ENCODE data around the gene TRHDE. TPM values are rescaled to one million over a fixed set of nuclear protein-coding genes. Genes with fewer than 3 reads are reported as not detected.
"Not testable (repeated sequence)": the region's sequence is repeated elsewhere in the genome, so short reads cannot be mapped to it uniquely, and the experiment has no call there.

Gene TRHDE
- polyA plus RNA-seq, 1 experiment: 17.1 TPM

DNA sequence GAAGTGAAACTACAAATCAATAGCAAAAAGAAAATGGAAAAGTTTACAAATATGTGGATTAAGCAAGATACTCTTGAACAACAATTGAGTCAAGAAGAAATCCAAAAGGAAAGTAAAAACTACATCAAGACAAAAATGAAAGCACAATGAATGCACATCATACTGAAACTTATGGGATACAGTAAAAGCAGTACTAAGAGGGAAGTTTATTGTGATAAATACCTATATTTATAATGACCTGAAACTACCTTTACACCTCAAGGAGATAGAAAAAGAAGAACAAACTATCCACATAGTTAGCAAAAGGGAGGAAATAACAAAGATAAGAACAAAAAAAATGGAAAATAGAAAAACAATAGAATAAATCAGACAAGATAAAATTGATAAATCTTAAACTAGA is 375.0 kb downstream of the TRHDE start:
- Histone ChIP-seq H3K27me3 (ENCODE audit: control insufficient read depth, insufficient read depth, low read length) (no peaks in the 10 kb centered on the region), H3K4me3 (ENCODE audit: low read depth, low read length) (no peak overlapping the region), H3K36me3 (ENCODE audit: control insufficient read depth, insufficient read depth, low read length) (no peaks in the 10 kb centered on the region; the same call in 1 of the 2 replicates)
- DNase-seq (ENCODE audit: low read depth): no peak
- ChIA-PET POLR2A (no interaction called here), CTCF (no interaction called here)
- TF ChIP-seq CTCF (IDR thresholded peaks at IDR 0.05; ENCODE audit: insufficient read depth, low read depth, low read length): no peak

- POLR2A ChIA-PET: no interaction called here
- Histone ChIP-seq H3K36me3 (ENCODE audit: control insufficient read depth, insufficient read depth, low read length) (peaks cover 2% of the 10 kb centered on the region; the same call in 1 of the 2 replicates), H3K27me3 (ENCODE audit: control insufficient read depth, insufficient read depth, low read length) (no peaks in the 10 kb centered on the region), H3K4me3 (ENCODE audit: low read depth, low read length) (no peak overlapping the region)
- no peak for DNase-seq (ENCODE audit: low read depth)
- CTCF ChIA-PET: no interaction called here
- no peak for TF ChIP-seq CTCF (IDR thresholded peaks at IDR 0.05; ENCODE audit: insufficient read depth, low read depth, low read length)
Measured at GRCh38 chr12:72658615-72659014, 386.4 kb downstream of the TRHDE start.

DNA sequence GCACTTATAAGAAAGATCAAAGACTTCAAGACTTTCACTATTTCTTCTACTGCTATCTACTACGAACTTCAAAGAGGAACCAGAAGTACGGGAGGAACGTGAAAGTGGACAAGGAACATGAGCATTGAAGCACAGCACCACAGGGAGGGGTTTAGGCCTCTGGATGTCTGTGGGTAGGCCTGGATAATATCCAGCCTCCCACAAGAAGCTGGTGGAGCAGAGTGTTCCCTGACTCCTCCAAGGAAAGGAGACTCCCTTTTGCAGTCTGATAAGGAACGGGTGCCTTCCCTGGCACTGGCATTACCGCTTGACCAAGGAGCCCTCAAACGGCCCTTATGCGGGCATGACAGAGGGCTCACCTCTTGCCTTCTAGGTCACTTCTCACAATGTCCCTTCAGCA is 388.0 kb downstream of the TRHDE start:
- H3K27me3 ChIP-seq (ENCODE audit: control insufficient read depth, insufficient read depth, low read length); POLR2A ChIA-PET; H3K36me3 ChIP-seq (ENCODE audit: control insufficient read depth, insufficient read depth, low read length); CTCF ChIA-PET; H3K4me3 ChIP-seq (ENCODE audit: low read depth, low read length); DNase-seq (ENCODE audit: low read depth): not testable (repeated sequence)

DNA sequence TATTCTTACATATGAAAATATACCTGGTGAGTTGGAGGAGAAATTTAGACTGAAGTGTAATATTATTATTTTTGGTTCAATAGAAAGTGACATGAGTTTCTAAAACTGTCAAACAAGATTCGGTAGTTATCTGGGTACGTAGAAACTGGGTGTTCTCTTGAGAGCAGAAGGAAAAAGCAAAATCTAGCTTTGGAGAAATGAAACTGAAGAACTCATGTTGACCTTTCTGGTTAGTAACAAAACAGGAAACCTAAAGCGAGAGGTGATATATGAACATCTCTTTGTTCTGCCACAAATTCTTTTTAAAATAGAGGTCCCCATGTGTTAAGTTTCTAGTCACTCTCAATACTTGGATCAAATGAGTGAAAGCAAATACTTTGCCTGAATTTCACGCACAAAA is 401.7 kb downstream of the TRHDE start:
- ChIA-PET CTCF (no interaction called here), POLR2A (no interaction called here)
- DNase-seq (ENCODE audit: low read depth): no peak
- no peak for TF ChIP-seq CTCF (IDR thresholded peaks at IDR 0.05; ENCODE audit: insufficient read depth, low read depth, low read length)
- no peaks in the 10 kb centered on the region for H3K27me3 ChIP-seq (ENCODE audit: control insufficient read depth, insufficient read depth, low read length)
- H3K36me3 ChIP-seq (ENCODE audit: control insufficient read depth, insufficient read depth, low read length): no peaks in the 10 kb centered on the region
- no peak overlapping the region for H3K4me3 ChIP-seq (ENCODE audit: low read depth, low read length)

GRCh38 chr12:72676556-72676955 is 404.4 kb downstream of the TRHDE start:
- Histone ChIP-seq H3K36me3 (ENCODE audit: control insufficient read depth, insufficient read depth, low read length) (no peaks in the 10 kb centered on the region), H3K4me3 (ENCODE audit: low read depth, low read length) (no peak overlapping the region), H3K27me3 (ENCODE audit: control insufficient read depth, insufficient read depth, low read length) (no peaks in the 10 kb centered on the region)
- ChIA-PET POLR2A (no interaction called here), CTCF (no interaction called here)
- no peak for DNase-seq (ENCODE audit: low read depth)
- no peak for TF ChIP-seq CTCF (IDR thresholded peaks at IDR 0.05; ENCODE audit: insufficient read depth, low read depth, low read length)

DNA sequence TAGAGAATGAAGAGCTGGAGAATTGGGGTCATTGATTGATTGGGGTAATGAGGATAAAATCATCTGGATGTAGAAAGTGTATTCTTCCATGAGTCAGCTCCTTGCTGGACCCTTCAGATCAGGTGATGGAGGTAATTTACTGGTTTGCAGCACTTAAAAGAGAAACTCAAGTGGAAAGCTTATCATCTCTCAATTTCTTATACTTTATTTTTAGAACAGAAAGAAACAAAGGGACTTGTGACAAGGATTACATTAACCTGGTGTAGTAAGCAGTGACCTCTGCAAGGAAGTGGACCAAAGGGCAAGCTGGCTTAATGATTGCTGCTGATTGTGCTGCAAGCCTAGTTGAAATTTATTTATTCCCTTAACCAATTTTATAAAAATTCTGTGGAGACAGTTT is 405.0 kb downstream of the TRHDE start:
- Histone ChIP-seq H3K4me3 (ENCODE audit: low read depth, low read length) (no peak overlapping the region), H3K36me3 (ENCODE audit: control insufficient read depth, insufficient read depth, low read length) (no peaks in the 10 kb centered on the region), H3K27me3 (ENCODE audit: control insufficient read depth, insufficient read depth, low read length) (no peaks in the 10 kb centered on the region)
- DNase-seq (ENCODE audit: low read depth): no peak
- CTCF ChIA-PET: no interaction called here
- POLR2A ChIA-PET: no interaction called here
- no peak for TF ChIP-seq CTCF (IDR thresholded peaks at IDR 0.05; ENCODE audit: insufficient read depth, low read depth, low read length)

All from BJ (cell line).